ENCODE results near the gene SDCBP2. TPM values are rescaled to one million over a fixed set of nuclear protein-coding genes. Genes with fewer than 3 reads are reported as not detected.
A peak's percentile ranks its signal among the peaks of the same experiment; 100 is the strongest.

The SDCBP2 gene
- total RNA-seq, 1 donor from 2014 or later: 2.4 TPM

GRCh38 chr20:1310071-1310470, 18.9 kb downstream of the SDCBP2 start:
- Mint-ChIP-seq H3K36me3 (ENCODE audit: low read depth) (no peaks in the 10 kb centered on the region), H3K9me3 (no peaks in the 10 kb centered on the region), H3K4me1 (peaks cover 10% of the 10 kb centered on the region), H3K27ac (ENCODE audit: unreplicated experiment) (no peak overlapping the region), H3K27me3 (ENCODE audit: low read depth) (no peaks in the 10 kb centered on the region), H3K4me3 (no peak overlapping the region)
- no peak for DNase-seq (ENCODE audit: low read depth, low spot score)
- no peak for TF ChIP-seq CTCF (conservative IDR thresholded peaks at IDR 0.05)

DNA sequence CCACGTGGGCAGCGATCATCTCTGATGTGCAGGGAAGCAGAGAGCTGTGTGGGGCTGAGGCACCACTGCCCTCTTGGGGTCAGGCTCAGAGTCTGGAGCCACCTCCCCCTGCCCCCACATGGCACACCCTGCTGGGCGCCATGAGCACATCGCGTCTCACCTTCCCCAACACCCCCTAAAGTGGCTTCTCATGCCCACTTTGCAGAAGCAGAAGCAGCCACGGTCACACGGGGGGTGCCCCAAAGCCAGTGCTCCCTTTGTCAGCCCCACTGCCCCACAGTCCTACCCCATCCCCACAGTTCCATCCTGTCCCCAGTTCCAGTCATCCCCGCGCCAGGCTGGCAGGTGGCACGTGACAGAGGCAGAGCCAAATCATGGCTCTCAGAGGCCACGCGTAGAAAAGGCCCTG, 19.5 kb downstream of the SDCBP2 start:
- H3K27me3 Mint-ChIP-seq (ENCODE audit: low read depth): no peaks in the 10 kb centered on the region
- H3K4me3 Mint-ChIP-seq: no peak overlapping the region
- no peak for DNase-seq (ENCODE audit: low read depth, low spot score)
- no peak for TF ChIP-seq CTCF (conservative IDR thresholded peaks at IDR 0.05)
- H3K27ac Mint-ChIP-seq (ENCODE audit: unreplicated experiment): peak overlapping the region; percentile 43
- H3K9me3 Mint-ChIP-seq: no peaks in the 10 kb centered on the region
- peaks cover 10% of the 10 kb centered on the region for H3K4me1 Mint-ChIP-seq
- H3K36me3 Mint-ChIP-seq (ENCODE audit: low read depth): no peaks in the 10 kb centered on the region

DNA sequence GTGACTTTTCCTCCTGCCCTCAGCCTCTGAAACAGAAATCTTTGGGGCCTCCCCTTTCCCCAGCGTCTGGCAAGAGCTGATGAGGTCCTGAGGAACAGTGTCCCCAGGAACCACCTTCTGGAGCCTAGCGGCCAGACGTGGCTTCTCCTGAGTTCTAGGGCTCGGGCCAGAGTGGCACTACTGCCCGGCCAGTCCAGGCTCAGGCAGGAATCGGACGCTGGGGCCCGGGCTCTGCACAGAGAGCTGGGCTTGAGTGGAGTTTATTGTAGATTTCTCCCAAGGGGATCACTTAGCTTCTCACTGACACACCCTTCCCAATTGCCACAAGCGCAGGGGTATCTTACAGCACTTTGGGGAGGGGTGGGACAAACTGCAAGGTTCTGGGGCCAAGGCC, 20.2 kb downstream of the SDCBP2 start:
- H3K27ac Mint-ChIP-seq (ENCODE audit: unreplicated experiment): peak overlapping the region; percentile 12
- H3K36me3 Mint-ChIP-seq (ENCODE audit: low read depth): no peaks in the 10 kb centered on the region
- no peaks in the 10 kb centered on the region for H3K9me3 Mint-ChIP-seq
- DNase-seq (ENCODE audit: low read depth, low spot score): no peak
- peaks cover 7% of the 10 kb centered on the region for H3K4me1 Mint-ChIP-seq
- TF ChIP-seq CTCF (conservative IDR thresholded peaks at IDR 0.05): no peak
- no peaks in the 10 kb centered on the region for H3K27me3 Mint-ChIP-seq (ENCODE audit: low read depth)
- no peak overlapping the region for H3K4me3 Mint-ChIP-seq

DNA sequence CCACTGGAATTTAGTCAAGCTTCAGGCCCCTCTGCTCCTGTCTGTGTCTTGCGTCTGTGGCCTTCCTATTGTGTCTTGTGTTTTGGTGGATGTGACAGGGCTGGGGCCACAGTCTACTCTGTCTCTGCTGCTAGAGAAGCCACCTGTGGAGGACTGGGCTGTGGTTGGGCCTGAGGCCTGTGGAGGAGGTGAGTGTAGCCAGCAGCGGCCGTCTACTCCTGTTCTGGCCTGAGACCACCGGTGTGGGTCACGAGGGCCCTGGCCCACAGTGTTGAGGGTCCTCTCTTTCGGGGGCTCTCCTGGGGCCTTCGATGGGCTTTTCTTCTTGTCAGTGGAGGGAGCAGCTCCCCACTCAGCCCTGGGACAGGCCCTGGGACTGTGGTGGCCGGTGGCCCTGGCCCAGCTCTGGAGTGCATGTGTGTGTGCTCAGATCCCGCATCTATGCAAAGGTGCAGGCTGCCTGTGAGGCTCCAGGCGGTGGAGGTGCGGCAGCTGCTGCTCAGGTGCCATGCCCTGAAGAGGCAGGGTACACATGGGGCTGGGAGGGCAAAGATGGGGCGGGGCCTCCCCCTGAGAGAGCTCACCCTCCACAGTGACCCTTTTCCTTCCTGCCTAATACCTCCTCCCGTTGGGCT, 20.8 kb downstream of the SDCBP2 start:
- no peak for DNase-seq (ENCODE audit: low read depth, low spot score)
- H3K4me1 Mint-ChIP-seq: peaks cover 4% of the 10 kb centered on the region
- H3K36me3 Mint-ChIP-seq (ENCODE audit: low read depth): no peaks in the 10 kb centered on the region
- H3K27me3 Mint-ChIP-seq (ENCODE audit: low read depth): no peaks in the 10 kb centered on the region
- no peaks in the 10 kb centered on the region for H3K9me3 Mint-ChIP-seq
- no peak overlapping the region for H3K4me3 Mint-ChIP-seq
- H3K27ac Mint-ChIP-seq (ENCODE audit: unreplicated experiment): peak overlapping the region; percentile 46
- no peak for TF ChIP-seq CTCF (conservative IDR thresholded peaks at IDR 0.05)

DNA sequence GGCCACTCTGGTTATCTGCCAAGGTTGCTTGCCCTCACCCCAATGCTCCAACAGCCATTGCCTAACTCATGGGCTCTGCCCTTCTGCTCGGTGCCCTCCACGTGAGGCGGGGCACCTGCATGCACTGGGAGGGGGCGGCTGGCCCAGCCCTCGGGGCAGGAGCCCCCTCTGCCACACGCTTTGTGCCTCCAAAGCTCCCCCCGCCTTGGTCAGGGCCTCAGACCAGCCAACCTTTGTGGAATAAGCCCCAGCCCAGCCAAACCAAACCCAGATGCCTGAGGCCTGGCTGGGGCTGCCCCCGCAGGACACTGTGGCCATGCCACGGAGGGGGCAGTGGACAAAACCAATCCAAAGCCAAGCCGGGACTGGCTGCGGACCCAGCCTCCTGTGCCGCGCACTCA, 21.4 kb downstream of the SDCBP2 start:
- Mint-ChIP-seq H3K4me1 (peaks cover 4% of the 10 kb centered on the region), H3K36me3 (ENCODE audit: low read depth) (no peaks in the 10 kb centered on the region), H3K9me3 (no peaks in the 10 kb centered on the region), H3K4me3 (no peak overlapping the region), H3K27me3 (ENCODE audit: low read depth) (no peaks in the 10 kb centered on the region), H3K27ac (ENCODE audit: unreplicated experiment) (no peak overlapping the region)
- DNase-seq (ENCODE audit: low read depth, low spot score): no peak
- TF ChIP-seq CTCF (conservative IDR thresholded peaks at IDR 0.05): no peak
